Body of pancreas (tissue), 4 donors: ENCODE data around the gene CAMTA1.

ENCODE experiments used
- CTCF ChIP-seq, 7 experiments: fragments of 450-650 bp in 4 of 7; fragments of 200-600 bp in 3 of 7; sonication (generic) in 3 of 7; IDR thresholded peaks; one replicate each; pipeline ENCODE4 v1.5.1; 2016 to 2019; ENCODE audit warnings: antibody characterized with exemption in 7 of 7
- POLR2A ChIP-seq, 3 donors: fragments of 450-650 bp; IDR thresholded peaks; one replicate each; pipeline ENCODE4 v1.6.1; 2016; ENCODE audit warnings: antibody characterized with exemption in 3 of 3, mild to moderate bottlenecking in 2 of 3

- TF ChIP-seq CTCF (IDR thresholded peaks at IDR 0.05) (no peak), POLR2A (IDR thresholded peaks at IDR 0.05) (no peak)
These were observed 312.8 kb downstream of the CAMTA1 start for GRCh38 chr1:7097938-7098592.
